ENCODE results near the gene BARX1.
A peak's percentile ranks its signal among the peaks of the same experiment; 100 is the strongest.

BARX1 gene

DNA sequence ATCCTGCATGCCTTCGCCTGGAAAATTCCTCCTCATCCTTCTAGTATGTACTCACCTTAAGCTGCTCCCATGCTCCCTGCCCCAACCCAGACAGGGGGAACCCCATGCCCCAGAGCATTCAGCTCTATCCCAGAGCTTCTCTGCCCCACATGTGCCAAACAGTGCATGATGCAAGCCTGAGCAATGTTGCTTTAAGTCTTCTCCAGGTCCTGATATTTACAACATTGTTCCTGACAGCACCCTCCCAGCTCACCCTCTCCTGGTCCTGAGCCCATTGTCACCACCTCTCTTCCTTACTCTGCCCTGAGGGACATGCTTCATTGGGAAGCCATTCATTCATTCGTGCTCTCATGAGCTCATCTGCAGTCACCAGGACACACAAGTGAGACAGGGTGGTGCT, 23.4 kb upstream of the BARX1 start (continued):
- TF ChIP-seq, protein P1, sequence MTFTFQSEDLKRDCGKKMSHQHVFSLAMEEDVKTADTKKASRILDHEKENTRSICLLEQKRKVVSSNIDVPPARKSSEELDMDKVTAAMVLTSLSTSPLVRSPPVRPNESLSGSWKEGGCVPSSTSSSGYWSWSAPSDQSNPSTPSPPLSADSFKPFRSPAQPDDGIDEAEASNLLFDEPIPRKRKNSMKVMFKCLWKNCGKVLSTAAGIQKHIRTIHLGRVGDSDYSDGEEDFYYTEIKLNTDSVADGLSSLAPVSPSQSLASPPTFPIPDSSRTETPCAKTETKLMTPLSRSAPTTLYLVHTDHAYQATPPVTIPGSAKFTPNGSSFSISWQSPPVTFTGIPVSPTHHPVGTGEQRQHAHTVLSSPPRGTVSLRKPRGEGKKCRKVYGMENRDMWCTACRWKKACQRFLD (tag by site-specific recombination; IDR thresholded peaks at IDR 0.05), result no peak
- TF ChIP-seq ZFP69B (tag by site-specific recombination; IDR thresholded peaks at IDR 0.05) (no peak), ZNF16 (tag by site-specific recombination; IDR thresholded peaks at IDR 0.05; ENCODE audit: low read depth) (no peak), ZNF350 (tag by site-specific recombination; IDR thresholded peaks at IDR 0.05) (no peak), ZNF292 (tag by site-specific recombination; IDR thresholded peaks at IDR 0.05; ENCODE audit: borderline replicate concordance, low read depth) (no peak), ZNF404 (tag by site-specific recombination; IDR thresholded peaks at IDR 0.05) (no peak), ZNF747 (tag by site-specific recombination; IDR thresholded peaks at IDR 0.05) (no peak), ZNF10 (tag by site-specific recombination; IDR thresholded peaks at IDR 0.05) (no peak), ZNF184 (tag by site-specific recombination; IDR thresholded peaks at IDR 0.05) (no peak), TCF7L2 (IDR thresholded peaks at IDR 0.05; ENCODE audit: borderline replicate concordance, low read depth, low read length) (no peak), EGR2 (tag by site-specific recombination; IDR thresholded peaks at IDR 0.05; ENCODE audit: low read depth) (no peak), KLF1 (tag by site-specific recombination; IDR thresholded peaks at IDR 0.05) (no peak), ZNF624 (tag by site-specific recombination; IDR thresholded peaks at IDR 0.05) (no peak), WT1 (tag by site-specific recombination; IDR thresholded peaks at IDR 0.05) (no peak), KLF10 (tag by site-specific recombination; IDR thresholded peaks at IDR 0.05) (no peak)
- TF ChIP-seq, protein P2, sequence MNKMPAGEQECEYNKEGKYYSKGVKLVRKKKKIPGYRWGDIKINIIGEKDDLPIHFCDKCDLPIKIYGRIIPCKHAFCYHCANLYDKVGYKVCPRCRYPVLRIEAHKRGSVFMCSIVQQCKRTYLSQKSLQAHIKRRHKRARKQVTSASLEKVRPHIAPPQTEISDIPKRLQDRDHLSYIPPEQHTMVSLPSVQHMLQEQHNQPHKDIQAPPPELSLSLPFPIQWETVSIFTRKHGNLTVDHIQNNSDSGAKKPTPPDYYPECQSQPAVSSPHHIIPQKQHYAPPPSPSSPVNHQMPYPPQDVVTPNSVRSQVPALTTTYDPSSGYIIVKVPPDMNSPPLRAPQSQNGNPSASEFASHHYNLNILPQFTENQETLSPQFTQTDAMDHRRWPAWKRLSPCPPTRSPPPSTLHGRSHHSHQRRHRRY (tag by site-specific recombination; IDR thresholded peaks at IDR 0.05), result no peak
- TF ChIP-seq, protein P3, sequence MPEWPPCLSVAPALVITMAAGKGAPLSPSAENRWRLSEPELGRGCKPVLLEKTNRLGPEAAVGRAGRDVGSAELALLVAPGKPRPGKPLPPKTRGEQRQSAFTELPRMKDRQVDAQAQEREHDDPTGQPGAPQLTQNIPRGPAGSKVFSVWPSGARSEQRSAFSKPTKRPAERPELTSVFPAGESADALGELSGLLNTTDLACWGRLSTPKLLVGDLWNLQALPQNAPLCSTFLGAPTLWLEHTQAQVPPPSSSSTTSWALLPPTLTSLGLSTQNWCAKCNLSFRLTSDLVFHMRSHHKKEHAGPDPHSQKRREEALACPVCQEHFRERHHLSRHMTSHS (tag by site-specific recombination; IDR thresholded peaks at IDR 0.05), result no peak
- TF ChIP-seq, protein P4, sequence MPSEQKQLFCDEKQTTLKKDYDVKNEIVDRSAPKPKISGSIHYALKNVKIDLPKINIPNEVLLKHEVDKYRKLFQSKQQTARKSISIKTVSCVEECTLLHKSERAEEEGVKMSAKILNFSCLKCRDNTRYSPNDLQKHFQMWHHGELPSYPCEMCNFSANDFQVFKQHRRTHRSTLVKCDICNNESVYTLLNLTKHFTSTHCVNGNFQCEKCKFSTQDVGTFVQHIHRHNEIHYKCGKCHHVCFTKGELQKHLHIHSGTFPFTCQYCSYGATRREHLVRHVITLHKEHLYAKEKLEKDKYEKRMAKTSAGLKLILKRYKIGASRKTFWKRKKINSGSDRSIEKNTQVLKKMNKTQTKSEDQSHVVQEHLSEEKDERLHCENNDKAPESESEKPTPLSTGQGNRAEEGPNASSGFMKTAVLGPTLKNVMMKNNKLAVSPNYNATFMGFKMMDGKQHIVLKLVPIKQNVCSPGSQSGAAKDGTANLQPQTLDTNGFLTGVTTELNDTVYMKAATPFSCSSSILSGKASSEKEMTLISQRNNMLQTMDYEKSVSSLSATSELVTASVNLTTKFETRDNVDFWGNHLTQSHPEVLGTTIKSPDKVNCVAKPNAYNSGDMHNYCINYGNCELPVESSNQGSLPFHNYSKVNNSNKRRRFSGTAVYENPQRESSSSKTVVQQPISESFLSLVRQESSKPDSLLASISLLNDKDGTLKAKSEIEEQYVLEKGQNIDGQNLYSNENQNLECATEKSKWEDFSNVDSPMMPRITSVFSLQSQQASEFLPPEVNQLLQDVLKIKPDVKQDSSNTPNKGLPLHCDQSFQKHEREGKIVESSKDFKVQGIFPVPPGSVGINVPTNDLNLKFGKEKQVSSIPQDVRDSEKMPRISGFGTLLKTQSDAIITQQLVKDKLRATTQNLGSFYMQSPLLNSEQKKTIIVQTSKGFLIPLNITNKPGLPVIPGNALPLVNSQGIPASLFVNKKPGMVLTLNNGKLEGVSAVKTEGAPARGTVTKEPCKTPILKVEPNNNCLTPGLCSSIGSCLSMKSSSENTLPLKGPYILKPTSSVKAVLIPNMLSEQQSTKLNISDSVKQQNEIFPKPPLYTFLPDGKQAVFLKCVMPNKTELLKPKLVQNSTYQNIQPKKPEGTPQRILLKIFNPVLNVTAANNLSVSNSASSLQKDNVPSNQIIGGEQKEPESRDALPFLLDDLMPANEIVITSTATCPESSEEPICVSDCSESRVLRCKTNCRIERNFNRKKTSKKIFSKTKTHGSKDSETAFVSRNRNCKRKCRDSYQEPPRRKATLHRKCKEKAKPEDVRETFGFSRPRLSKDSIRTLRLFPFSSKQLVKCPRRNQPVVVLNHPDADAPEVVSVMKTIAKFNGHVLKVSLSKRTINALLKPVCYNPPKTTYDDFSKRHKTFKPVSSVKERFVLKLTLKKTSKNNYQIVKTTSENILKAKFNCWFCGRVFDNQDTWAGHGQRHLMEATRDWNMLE (tag by site-specific recombination; conservative IDR thresholded peaks at IDR 0.05; ENCODE audit: low read depth), result 0 out of 2 replicates have a peak, but pooled peaks have one; percentile 37
- TF ChIP-seq, protein P5, sequence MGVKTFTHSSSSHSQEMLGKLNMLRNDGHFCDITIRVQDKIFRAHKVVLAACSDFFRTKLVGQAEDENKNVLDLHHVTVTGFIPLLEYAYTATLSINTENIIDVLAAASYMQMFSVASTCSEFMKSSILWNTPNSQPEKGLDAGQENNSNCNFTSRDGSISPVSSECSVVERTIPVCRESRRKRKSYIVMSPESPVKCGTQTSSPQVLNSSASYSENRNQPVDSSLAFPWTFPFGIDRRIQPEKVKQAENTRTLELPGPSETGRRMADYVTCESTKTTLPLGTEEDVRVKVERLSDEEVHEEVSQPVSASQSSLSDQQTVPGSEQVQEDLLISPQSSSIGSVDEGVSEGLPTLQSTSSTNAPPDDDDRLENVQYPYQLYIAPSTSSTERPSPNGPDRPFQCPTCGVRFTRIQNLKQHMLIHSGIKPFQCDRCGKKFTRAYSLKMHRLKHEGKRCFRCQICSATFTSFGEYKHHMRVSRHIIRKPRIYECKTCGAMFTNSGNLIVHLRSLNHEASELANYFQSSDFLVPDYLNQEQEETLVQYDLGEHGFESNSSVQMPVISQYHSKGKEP (tag by site-specific recombination; IDR thresholded peaks at IDR 0.05), result no peak
- TF ChIP-seq, protein P6, sequence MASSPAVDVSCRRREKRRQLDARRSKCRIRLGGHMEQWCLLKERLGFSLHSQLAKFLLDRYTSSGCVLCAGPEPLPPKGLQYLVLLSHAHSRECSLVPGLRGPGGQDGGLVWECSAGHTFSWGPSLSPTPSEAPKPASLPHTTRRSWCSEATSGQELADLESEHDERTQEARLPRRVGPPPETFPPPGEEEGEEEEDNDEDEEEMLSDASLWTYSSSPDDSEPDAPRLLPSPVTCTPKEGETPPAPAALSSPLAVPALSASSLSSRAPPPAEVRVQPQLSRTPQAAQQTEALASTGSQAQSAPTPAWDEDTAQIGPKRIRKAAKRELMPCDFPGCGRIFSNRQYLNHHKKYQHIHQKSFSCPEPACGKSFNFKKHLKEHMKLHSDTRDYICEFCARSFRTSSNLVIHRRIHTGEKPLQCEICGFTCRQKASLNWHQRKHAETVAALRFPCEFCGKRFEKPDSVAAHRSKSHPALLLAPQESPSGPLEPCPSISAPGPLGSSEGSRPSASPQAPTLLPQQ (tag by site-specific recombination; IDR thresholded peaks at IDR 0.05), result 0 out of 2 replicates have a peak, but pooled peaks have one; percentile 32
- TF ChIP-seq, protein P7, sequence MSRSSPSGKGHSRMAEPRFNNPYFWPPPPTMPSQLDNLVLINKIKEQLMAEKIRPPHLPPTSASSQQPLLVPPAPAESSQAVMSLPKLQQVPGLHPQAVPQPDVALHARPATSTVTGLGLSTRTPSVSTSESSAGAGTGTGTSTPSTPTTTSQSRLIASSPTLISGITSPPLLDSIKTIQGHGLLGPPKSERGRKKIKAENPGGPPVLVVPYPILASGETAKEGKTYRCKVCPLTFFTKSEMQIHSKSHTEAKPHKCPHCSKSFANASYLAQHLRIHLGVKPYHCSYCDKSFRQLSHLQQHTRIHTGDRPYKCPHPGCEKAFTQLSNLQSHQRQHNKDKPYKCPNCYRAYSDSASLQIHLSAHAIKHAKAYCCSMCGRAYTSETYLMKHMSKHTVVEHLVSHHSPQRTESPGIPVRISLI (tag by site-specific recombination; IDR thresholded peaks at IDR 0.05), result no peak
- TF ChIP-seq, protein P8, sequence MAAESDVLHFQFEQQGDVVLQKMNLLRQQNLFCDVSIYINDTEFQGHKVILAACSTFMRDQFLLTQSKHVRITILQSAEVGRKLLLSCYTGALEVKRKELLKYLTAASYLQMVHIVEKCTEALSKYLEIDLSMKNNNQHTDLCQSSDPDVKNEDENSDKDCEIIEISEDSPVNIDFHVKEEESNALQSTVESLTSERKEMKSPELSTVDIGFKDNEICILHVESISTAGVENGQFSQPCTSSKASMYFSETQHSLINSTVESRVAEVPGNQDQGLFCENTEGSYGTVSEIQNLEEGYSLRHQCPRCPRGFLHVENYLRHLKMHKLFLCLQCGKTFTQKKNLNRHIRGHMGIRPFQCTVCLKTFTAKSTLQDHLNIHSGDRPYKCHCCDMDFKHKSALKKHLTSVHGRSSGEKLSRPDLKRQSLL (tag by site-specific recombination; IDR thresholded peaks at IDR 0.05), result no peak
- TF ChIP-seq, protein P9, sequence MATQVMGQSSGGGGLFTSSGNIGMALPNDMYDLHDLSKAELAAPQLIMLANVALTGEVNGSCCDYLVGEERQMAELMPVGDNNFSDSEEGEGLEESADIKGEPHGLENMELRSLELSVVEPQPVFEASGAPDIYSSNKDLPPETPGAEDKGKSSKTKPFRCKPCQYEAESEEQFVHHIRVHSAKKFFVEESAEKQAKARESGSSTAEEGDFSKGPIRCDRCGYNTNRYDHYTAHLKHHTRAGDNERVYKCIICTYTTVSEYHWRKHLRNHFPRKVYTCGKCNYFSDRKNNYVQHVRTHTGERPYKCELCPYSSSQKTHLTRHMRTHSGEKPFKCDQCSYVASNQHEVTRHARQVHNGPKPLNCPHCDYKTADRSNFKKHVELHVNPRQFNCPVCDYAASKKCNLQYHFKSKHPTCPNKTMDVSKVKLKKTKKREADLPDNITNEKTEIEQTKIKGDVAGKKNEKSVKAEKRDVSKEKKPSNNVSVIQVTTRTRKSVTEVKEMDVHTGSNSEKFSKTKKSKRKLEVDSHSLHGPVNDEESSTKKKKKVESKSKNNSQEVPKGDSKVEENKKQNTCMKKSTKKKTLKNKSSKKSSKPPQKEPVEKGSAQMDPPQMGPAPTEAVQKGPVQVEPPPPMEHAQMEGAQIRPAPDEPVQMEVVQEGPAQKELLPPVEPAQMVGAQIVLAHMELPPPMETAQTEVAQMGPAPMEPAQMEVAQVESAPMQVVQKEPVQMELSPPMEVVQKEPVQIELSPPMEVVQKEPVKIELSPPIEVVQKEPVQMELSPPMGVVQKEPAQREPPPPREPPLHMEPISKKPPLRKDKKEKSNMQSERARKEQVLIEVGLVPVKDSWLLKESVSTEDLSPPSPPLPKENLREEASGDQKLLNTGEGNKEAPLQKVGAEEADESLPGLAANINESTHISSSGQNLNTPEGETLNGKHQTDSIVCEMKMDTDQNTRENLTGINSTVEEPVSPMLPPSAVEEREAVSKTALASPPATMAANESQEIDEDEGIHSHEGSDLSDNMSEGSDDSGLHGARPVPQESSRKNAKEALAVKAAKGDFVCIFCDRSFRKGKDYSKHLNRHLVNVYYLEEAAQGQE (tag by site-specific recombination; IDR thresholded peaks at IDR 0.05), result no peak
